ENCODE results near the gene APMAP. TPM values are rescaled to one million over a fixed set of nuclear protein-coding genes. Genes with fewer than 3 reads are reported as not detected.

Gene APMAP
- total and polyA plus RNA-seq, 4 donors = 40.8 to 87.0 (median 62.9) TPM

GRCh38 chr20:24953209-24953575 lies 39.4 kb downstream of the APMAP start:
- Histone ChIP-seq H3K27me3 (ENCODE audit: control insufficient read depth in 3 of 3, insufficient read depth in 3 of 3, low read length in 2 of 3) (no peaks in the 10 kb centered on the region), H3K27ac (ENCODE audit: low read depth in 1 of 2, low read length in 1 of 2) (no peak overlapping the region), H3K4me3 (no peak overlapping the region), H3K36me3 (ENCODE audit: control insufficient read depth in 4 of 4, insufficient read depth in 4 of 4, low read length in 4 of 4) (peaks cover 0 to 23% (median 2%) of the 10 kb centered on the region in 4 donors), H3K9me3 (ENCODE audit: control insufficient read depth in 4 of 4, insufficient read depth in 3 of 4, low read length in 3 of 4) (no peaks in the 10 kb centered on the region), H3K4me1 (ENCODE audit: control insufficient read depth in 5 of 5, insufficient read depth in 5 of 5, low read length in 5 of 5) (no peaks in the 10 kb centered on the region), H3K9ac (ENCODE audit: insufficient read depth in 1 of 2, low read length in 2 of 2) (no peak overlapping the region)
- no peak for TF ChIP-seq CTCF (IDR thresholded peaks at IDR 0.05; ENCODE audit: control extremely low read depth, extremely low read depth)
- WGBS, 2 donors = 54 to 67% methylated on average over 8 of the region's 8 CpGs
- ATAC-seq (ENCODE audit: insufficient read depth, low FRiP score) = no peak
- no peak for DNase-seq

- no peak for TF ChIP-seq CTCF (IDR thresholded peaks at IDR 0.05; ENCODE audit: control extremely low read depth, extremely low read depth)
- no peaks in the 10 kb centered on the region for H3K27me3 ChIP-seq (ENCODE audit: control insufficient read depth in 3 of 3, insufficient read depth in 3 of 3, low read length in 2 of 3)
- ATAC-seq (ENCODE audit: insufficient read depth, low FRiP score) (no peak), DNase-seq (peak in 1 of 3 donors; percentile 6)
- no peaks in the 10 kb centered on the region for H3K4me1 ChIP-seq (ENCODE audit: control insufficient read depth in 5 of 5, insufficient read depth in 5 of 5, low read length in 5 of 5)
- H3K9ac ChIP-seq (ENCODE audit: insufficient read depth in 1 of 2, low read length in 2 of 2) = no peak overlapping the region
- H3K27ac ChIP-seq (ENCODE audit: low read depth in 1 of 2, low read length in 1 of 2) = no peak overlapping the region
- 64 to 79% methylated on average over 12 of the region's 12 CpGs for WGBS, 2 donors
- no peak overlapping the region for H3K4me3 ChIP-seq
- no peaks in the 10 kb centered on the region for H3K9me3 ChIP-seq (ENCODE audit: control insufficient read depth in 4 of 4, insufficient read depth in 3 of 4, low read length in 3 of 4)
- peaks cover 0 to 20% (median 2%) of the 10 kb centered on the region in 4 donors for H3K36me3 ChIP-seq (ENCODE audit: control insufficient read depth in 4 of 4, insufficient read depth in 4 of 4, low read length in 4 of 4)
These were observed 40.0 kb downstream of the APMAP start for GRCh38 chr20:24952376-24953208.

GRCh38 chr20:24951536-24952083 lies 40.9 kb downstream of the APMAP start:
- Histone ChIP-seq H3K27ac (ENCODE audit: low read depth in 1 of 2, low read length in 1 of 2) (no peak overlapping the region), H3K9me3 (ENCODE audit: control insufficient read depth in 4 of 4, insufficient read depth in 3 of 4, low read length in 3 of 4) (no peaks in the 10 kb centered on the region), H3K36me3 (ENCODE audit: control insufficient read depth in 4 of 4, insufficient read depth in 4 of 4, low read length in 4 of 4) (peaks cover 0 to 16% (median 0%) of the 10 kb centered on the region in 4 donors), H3K27me3 (ENCODE audit: control insufficient read depth in 3 of 3, insufficient read depth in 3 of 3, low read length in 2 of 3) (no peaks in the 10 kb centered on the region), H3K4me1 (ENCODE audit: control insufficient read depth in 5 of 5, insufficient read depth in 5 of 5, low read length in 5 of 5) (no peaks in the 10 kb centered on the region), H3K9ac (ENCODE audit: insufficient read depth in 1 of 2, low read length in 2 of 2) (no peak overlapping the region), H3K4me3 (no peak overlapping the region)
- DNase-seq = peak in 1 of 3 donors; percentile 11
- no peak for TF ChIP-seq CTCF (IDR thresholded peaks at IDR 0.05; ENCODE audit: control extremely low read depth, extremely low read depth)
- 27 to 47% methylated on average over 11 of the region's 11 CpGs for WGBS, 2 donors
- ATAC-seq (ENCODE audit: insufficient read depth, low FRiP score) = no peak

All from lung (tissue), 12 donors.